GM20000 (cell line): ENCODE measurements around the gene APOM.

Experiments used
- DNase-seq: peaks from one replicate; pipeline ENCODE4 v3.0.0; 2012; ENCODE audit warnings: low spot score
- TF ChIP-seq, protein P1 (sequence below): IDR thresholded peaks from 2 replicates; pipeline ENCODE4 v1.5.1; 2012; ENCODE audit warnings: mild to moderate bottlenecking, control low read depth; ENCODE audit errors: extremely low read depth, missing control alignments

The APOM gene

DNA sequence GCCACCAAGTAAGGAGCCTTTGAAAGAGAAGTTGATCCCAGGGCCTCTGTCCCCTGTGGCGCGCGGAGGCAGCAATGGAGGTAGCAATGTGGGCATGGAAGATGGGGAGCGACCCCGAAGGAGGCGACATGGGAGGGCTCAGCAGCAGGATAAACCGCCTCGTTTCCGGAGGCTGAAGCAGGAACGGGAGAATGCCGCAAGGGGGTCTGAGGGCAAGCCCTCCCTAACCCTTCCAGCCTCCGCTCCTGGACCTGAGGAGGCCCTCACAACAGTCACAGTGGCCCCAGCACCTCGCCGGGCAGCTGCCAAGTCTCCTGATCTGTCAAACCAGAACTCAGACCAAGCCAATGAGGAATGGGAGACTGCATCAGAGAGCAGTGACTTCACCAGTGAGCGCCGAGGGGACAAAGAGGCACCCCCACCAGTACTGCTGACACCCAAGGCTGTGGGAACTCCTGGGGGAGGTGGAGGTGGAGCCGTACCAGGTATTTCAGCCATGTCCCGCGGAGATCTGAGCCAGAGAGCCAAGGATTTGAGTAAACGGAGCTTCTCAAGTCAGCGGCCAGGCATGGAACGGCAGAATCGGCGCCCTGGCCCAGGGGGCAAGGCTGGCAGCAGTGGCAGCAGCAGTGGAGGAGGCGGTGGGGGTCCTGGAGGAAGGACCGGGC, 23.3 kb upstream of the APOM start:
- TF ChIP-seq, protein P1, sequence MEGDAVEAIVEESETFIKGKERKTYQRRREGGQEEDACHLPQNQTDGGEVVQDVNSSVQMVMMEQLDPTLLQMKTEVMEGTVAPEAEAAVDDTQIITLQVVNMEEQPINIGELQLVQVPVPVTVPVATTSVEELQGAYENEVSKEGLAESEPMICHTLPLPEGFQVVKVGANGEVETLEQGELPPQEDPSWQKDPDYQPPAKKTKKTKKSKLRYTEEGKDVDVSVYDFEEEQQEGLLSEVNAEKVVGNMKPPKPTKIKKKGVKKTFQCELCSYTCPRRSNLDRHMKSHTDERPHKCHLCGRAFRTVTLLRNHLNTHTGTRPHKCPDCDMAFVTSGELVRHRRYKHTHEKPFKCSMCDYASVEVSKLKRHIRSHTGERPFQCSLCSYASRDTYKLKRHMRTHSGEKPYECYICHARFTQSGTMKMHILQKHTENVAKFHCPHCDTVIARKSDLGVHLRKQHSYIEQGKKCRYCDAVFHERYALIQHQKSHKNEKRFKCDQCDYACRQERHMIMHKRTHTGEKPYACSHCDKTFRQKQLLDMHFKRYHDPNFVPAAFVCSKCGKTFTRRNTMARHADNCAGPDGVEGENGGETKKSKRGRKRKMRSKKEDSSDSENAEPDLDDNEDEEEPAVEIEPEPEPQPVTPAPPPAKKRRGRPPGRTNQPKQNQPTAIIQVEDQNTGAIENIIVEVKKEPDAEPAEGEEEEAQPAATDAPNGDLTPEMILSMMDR = no peak
- no peak for DNase-seq

DNA sequence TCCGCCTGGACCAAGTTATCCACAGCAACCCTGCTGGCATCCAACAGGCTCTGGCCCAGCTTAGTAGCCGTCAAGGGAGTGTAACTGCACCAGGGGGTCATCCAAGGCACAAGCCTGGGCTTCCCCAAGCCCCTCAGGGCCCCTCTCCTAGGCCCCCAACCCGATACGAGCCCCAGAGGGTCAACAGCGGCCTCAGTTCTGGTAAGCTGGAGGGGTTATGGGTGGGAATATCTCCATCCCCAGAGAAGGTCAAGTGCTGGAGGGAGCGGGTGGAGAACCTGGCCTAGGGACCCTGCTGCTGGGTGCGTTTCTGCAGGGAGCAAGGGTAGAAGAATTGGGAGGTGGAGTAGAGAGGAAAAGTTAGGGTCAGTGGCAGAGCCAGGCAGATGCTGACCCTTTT, 22.2 kb upstream of the APOM start:
- TF ChIP-seq, protein P1 = no peak
- DNase-seq = no peak

- no peak for DNase-seq
- TF ChIP-seq, protein P1 = no peak
Measured at GRCh38 chr6:31634131-31634530, 21.6 kb upstream of the APOM start.

- no peak for DNase-seq
- TF ChIP-seq, protein P1 = no peak
Measured at GRCh38 chr6:31634969-31635575, 20.6 kb upstream of the APOM start.

DNA sequence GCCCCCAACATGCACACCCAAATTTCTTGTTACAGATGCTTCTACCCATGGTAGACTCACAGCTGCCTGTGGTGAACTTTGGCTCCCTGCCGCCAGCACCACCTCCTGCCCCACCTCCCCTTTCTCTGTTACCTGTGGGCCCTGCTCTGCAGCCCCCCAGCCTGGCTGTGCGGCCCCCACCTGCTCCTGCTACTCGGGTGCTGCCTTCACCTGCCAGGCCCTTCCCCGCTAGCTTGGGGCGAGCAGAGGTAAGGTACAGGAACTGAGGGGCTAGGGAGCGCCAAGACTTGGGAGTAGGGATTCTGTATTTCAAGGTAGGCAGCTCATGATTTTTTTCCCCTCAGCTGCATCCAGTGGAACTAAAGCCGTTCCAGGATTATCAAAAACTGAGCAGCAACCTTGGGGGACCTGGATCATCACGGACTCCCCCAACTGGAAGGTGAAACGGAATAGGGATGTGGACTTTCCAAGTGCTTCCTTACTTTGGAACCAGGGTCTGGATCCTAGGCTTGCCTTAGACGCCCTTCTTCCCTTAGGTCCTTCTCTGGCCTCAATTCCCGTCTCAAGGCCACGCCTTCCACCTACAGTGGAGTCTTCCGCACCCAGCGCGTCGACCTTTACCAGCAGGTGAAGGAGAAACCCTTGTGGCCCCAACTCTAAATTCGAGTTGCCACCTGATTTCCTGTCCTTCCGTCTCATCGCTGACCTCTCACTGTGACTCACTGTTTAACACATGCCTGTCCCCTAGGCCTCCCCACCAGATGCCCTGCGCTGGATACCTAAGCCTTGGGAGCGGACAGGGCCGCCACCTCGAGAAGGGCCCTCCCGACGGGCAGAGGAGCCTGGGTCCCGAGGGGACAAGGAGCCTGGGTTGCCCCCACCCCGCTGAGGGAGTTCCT, 18.7 kb upstream of the APOM start:
- DNase-seq = no peak
- TF ChIP-seq, protein P1 = no peak

DNA sequence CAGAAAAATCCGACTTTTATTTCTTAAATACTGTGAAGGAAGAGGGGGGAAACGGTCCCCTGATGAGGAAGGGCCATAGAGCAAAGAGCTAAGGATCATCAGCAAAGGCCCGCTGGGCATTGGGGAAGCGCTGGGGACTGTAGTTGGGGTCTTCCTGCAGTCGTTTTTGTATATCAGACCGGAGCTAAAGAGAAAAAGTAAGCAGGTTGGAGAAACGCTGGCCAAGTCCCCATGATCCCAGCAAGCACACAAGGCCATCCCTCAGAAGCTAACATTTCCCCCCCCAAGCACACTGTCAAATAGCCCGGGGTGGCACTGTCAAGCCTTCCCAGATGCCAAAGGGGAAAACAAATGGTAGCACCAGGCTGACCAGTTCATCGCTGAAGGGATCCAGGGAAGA, 16.7 kb upstream of the APOM start:
- TF ChIP-seq, protein P1 = no peak
- DNase-seq = no peak

GRCh38 chr6:31639449-31639861, 16.2 kb upstream of the APOM start:
- TF ChIP-seq, protein P1 = no peak
- no peak for DNase-seq
